Osteocyte (in vitro differentiated cells): ENCODE data around the gene NUTM1. TPM values are rescaled to one million over a fixed set of nuclear protein-coding genes. Genes with fewer than 3 reads are reported as not detected.

Source experiments
- DNase-seq: peaks from one replicate; pipeline ENCODE4 v3.0.0; 2021; ENCODE audit warnings: mixed read lengths; ENCODE audit not compliant: unreplicated experiment; ENCODE audit errors: extremely low spot score
- H3K27ac Mint-ChIP-seq: one replicate; pipeline ENCODE4 v1.8.0; 2021; ENCODE audit warnings: mild to moderate bottlenecking, mixed read lengths; ENCODE audit not compliant: unreplicated experiment
- H3K27me3 Mint-ChIP-seq: one replicate; pipeline ENCODE4 v1.8.0; 2021; ENCODE audit warnings: mixed read lengths; ENCODE audit not compliant: unreplicated experiment
- H3K36me3 Mint-ChIP-seq: one replicate; pipeline ENCODE4 v1.8.0; 2021; ENCODE audit warnings: mixed read lengths; ENCODE audit not compliant: unreplicated experiment
- H3K4me1 Mint-ChIP-seq: one replicate; pipeline ENCODE4 v1.8.0; 2021; ENCODE audit warnings: mixed read lengths; ENCODE audit not compliant: unreplicated experiment
- H3K4me3 Mint-ChIP-seq: one replicate; pipeline ENCODE4 v1.8.0; 2021; ENCODE audit warnings: mild to moderate bottlenecking, moderate library complexity, mixed read lengths; ENCODE audit not compliant: unreplicated experiment
- H3K9me3 Mint-ChIP-seq: one replicate; pipeline ENCODE4 v1.8.0; 2021; ENCODE audit warnings: mixed read lengths; ENCODE audit not compliant: unreplicated experiment
- total RNA-seq: library from RNA; stranded (reverse); gene quantifications from 2 replicates; pipeline ENCODE4 v1.2.1, GENCODE V29; 2021
- TF ChIP-seq, protein P1 (sequence below): fragments of 200-600 bp; sonication (generic); IDR thresholded peaks from 2 replicates; pipeline ENCODE4 v1.5.0; 2021; ENCODE audit warnings: antibody characterized with exemption, mild to moderate bottlenecking, moderate library complexity

NUTM1 gene
- total RNA-seq, 1 donor from 2014 or later: not detected

DNA sequence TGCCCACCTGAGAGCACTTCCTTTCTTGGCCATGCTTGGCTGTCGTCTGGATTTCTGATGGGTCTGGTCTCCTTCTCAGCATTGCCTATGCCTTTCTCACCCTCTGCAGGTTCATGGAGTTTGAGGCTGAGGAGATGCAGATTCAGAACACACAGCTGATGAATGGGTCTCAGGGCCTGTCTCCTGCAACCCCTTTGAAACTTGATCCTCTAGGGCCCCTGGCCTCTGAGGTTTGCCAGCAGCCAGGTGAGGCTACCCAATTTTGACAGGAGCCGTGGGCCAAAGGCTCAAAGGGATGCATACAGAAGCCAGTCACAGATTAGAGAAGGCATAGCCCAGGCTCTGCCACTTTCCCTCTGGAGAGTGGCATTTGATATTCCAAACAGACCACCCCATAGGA, 10.5 kb downstream of the NUTM1 start:
- H3K9me3 Mint-ChIP-seq: no peaks in the 10 kb centered on the region
- TF ChIP-seq, protein P1, sequence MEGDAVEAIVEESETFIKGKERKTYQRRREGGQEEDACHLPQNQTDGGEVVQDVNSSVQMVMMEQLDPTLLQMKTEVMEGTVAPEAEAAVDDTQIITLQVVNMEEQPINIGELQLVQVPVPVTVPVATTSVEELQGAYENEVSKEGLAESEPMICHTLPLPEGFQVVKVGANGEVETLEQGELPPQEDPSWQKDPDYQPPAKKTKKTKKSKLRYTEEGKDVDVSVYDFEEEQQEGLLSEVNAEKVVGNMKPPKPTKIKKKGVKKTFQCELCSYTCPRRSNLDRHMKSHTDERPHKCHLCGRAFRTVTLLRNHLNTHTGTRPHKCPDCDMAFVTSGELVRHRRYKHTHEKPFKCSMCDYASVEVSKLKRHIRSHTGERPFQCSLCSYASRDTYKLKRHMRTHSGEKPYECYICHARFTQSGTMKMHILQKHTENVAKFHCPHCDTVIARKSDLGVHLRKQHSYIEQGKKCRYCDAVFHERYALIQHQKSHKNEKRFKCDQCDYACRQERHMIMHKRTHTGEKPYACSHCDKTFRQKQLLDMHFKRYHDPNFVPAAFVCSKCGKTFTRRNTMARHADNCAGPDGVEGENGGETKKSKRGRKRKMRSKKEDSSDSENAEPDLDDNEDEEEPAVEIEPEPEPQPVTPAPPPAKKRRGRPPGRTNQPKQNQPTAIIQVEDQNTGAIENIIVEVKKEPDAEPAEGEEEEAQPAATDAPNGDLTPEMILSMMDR: no peak
- H3K27me3 Mint-ChIP-seq: no peaks in the 10 kb centered on the region
- no peaks in the 10 kb centered on the region for H3K4me1 Mint-ChIP-seq
- H3K36me3 Mint-ChIP-seq: peaks cover 10% of the 10 kb centered on the region
- no peak overlapping the region for H3K27ac Mint-ChIP-seq
- DNase-seq: no peak
- H3K4me3 Mint-ChIP-seq: no peak overlapping the region

- no peak overlapping the region for H3K27ac Mint-ChIP-seq
- no peaks in the 10 kb centered on the region for H3K27me3 Mint-ChIP-seq
- no peak for DNase-seq
- TF ChIP-seq, protein P1: no peak
- no peaks in the 10 kb centered on the region for H3K4me1 Mint-ChIP-seq
- no peak overlapping the region for H3K4me3 Mint-ChIP-seq
- no peaks in the 10 kb centered on the region for H3K9me3 Mint-ChIP-seq
- peaks cover 15% of the 10 kb centered on the region for H3K36me3 Mint-ChIP-seq
Measured at GRCh38 chr15:34354286-34354685, 11.2 kb downstream of the NUTM1 start.

DNA sequence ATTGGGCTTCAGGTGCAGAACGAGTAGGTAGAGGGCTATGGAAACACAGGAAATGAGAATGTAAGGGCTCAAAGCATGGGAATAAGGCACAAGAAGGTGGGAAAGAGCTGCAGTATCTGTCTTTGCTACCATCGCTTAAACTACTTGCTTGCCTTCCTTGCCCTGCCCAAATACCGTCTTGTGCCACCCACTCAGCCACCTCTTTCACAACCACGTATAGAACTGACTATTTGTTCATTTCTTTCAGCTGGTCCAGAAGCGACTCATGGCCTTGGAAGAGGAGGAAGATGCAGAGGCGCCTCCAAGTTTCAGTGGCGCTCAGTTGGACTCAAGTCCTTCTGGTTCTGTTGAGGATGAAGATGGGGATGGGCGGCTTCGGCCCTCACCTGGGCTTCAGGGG, 12.1 kb downstream of the NUTM1 start:
- Mint-ChIP-seq H3K27ac (no peak overlapping the region), H3K36me3 (peaks cover 21% of the 10 kb centered on the region), H3K27me3 (no peaks in the 10 kb centered on the region), H3K4me3 (no peak overlapping the region), H3K9me3 (no peaks in the 10 kb centered on the region), H3K4me1 (peaks cover 1% of the 10 kb centered on the region)
- no peak for DNase-seq
- TF ChIP-seq, protein P1: no peak

DNA sequence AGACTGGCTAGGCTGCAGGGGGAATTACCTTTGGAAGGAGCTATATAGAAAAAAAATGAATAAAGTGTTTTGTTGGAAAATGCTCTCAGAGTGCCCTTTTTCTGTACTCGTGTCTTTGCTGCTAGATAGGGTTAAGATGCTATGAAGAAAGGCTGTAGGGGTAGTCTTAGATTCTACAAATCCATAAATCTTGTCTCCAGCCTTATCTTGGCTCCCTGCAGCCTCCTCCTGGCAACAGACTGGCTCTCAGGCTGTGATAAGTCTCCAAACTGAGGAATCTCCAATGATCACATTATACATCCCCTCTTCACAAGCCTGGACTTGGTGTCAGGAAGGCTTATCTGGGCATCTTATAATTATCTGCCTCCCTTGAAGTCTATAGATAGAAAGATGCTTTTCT, 14.5 kb downstream of the NUTM1 start:
- Mint-ChIP-seq H3K27me3 (no peaks in the 10 kb centered on the region), H3K27ac (no peak overlapping the region), H3K4me3 (no peak overlapping the region), H3K9me3 (no peaks in the 10 kb centered on the region), H3K36me3 (peaks cover 31% of the 10 kb centered on the region), H3K4me1 (peaks cover 4% of the 10 kb centered on the region)
- TF ChIP-seq, protein P1: no peak
- no peak for DNase-seq

- no peak overlapping the region for H3K27ac Mint-ChIP-seq
- H3K4me1 Mint-ChIP-seq: peaks cover 9% of the 10 kb centered on the region
- DNase-seq: no peak
- no peaks in the 10 kb centered on the region for H3K27me3 Mint-ChIP-seq
- no peak overlapping the region for H3K4me3 Mint-ChIP-seq
- no peaks in the 10 kb centered on the region for H3K9me3 Mint-ChIP-seq
- H3K36me3 Mint-ChIP-seq: peaks cover 31% of the 10 kb centered on the region
- TF ChIP-seq, protein P1: no peak
Measured at GRCh38 chr15:34358367-34358766, 15.3 kb downstream of the NUTM1 start.
